Motor neuron (in vitro differentiated cells): Measurements from ENCODE around the gene PITX2. TPM values are rescaled to one million over a fixed set of nuclear protein-coding genes. Genes with fewer than 3 reads are reported as not detected.

Source experiments
- ATAC-seq, 8 experiments: fragments of 200-7000 bp; cut with Tn5 transposase; replicated peaks in 6 of 8; 2 replicates each; pipeline ENCODE4 v1.8.0; 2021; ENCODE audit warnings: mild to moderate bottlenecking in 8 of 8, moderate library complexity in 8 of 8
- H3K27ac ChIP-seq, 2 donors: fragments of 250-450 bp; sonication (Bioruptor Pico); 2 replicates each; pipeline ENCODE4 v1.9.0; 2021; ENCODE audit warnings: antibody characterized with exemption in 2 of 2, mild to moderate bottlenecking in 2 of 2, moderate library complexity in 1 of 2
- H3K4me1 ChIP-seq, 2 donors: fragments of 250-450 bp; sonication (Bioruptor Pico); replicated peaks in 1 of 2; 2 replicates each; pipeline ENCODE4 v1.6.1; 2021; ENCODE audit warnings: antibody characterized with exemption in 2 of 2, mild to moderate bottlenecking in 2 of 2, moderate library complexity in 1 of 2
- H3K4me3 ChIP-seq, 5 donors: fragments of 250-450 bp; sonication (Bioruptor Pico); 2 replicates each; pipeline ENCODE4 v1.9.0; 2021; ENCODE audit warnings: antibody characterized with exemption in 5 of 5, mild to moderate bottlenecking in 5 of 5, moderate library complexity in 4 of 5
- WGBS, 10 experiments: fragments of 450-650 bp; shearing (Covaris generic); methylation state at CpG; one replicate each; pipeline ENCODE4 v1.0.0; 2022; 5-methylcytosine and 5-hydroxymethylcytosine counted together
- in situ Hi-C, 9 experiments: fragments of 400-800 bp; cut with MboI; loops; one replicate each; pipeline ENCODE4 v1.15.0; 2021; ENCODE audit warnings: low sequenced_read_pairs in 9 of 9, low pct_unique_long_range_greater_than_20kb in 2 of 9; ENCODE audit not compliant: unreplicated experiment in 9 of 9
- total RNA-seq, 8 experiments: library from RNA; unstranded; fragments of 300-600 nt; gene quantifications; 2 replicates each; pipeline versions ENCODE4 v1.2.3 to v1.2.4, GENCODE V29; 2022

The PITX2 gene
- total RNA-seq, 8 experiments from 2014 or later, result 0.05 to 34.1 (median 0.94) TPM

- 20 to 100% (median 90%) methylated on average over 1 of the region's 1 CpG; no CpG with 5 or more reads in 4 of the 10 experiments for WGBS, 10 experiments
- in situ Hi-C loops, result loop anchor here in 8 of 9 experiments (25.0 kb wide), 4 partner anchors 319 to 1394 kb away; no protein-coding TSS in a partner anchor
- no peak for ATAC-seq
- Histone ChIP-seq H3K4me3 (no peak overlapping the region), H3K27ac (no peak overlapping the region), H3K4me1 (no peaks in the 10 kb centered on the region)
Observed at GRCh38 chr4:110643096-110643495, 20.2 kb upstream of the PITX2 start.

- in situ Hi-C loops, result loop anchor here in 8 of 9 experiments (25.0 kb wide), 4 partner anchors 321 to 1396 kb away; no protein-coding TSS in a partner anchor
- Histone ChIP-seq H3K27ac (no peak overlapping the region), H3K4me3 (no peak overlapping the region), H3K4me1 (peaks cover 0 to 4% of the 10 kb centered on the region in 2 donors)
- no peak for ATAC-seq
- 0 to 100% (median 6%) methylated on average over 1 to 17 of the region's 18 CpGs; no CpG with 5 or more reads in 3 of the 10 experiments for WGBS, 10 experiments
Observed at GRCh38 chr4:110641218-110641617, 18.3 kb upstream of the PITX2 start.

- ATAC-seq, result no peak
- Histone ChIP-seq H3K4me3 (no peak overlapping the region), H3K27ac (no peak overlapping the region), H3K4me1 (peaks cover 0 to 4% of the 10 kb centered on the region in 2 donors)
- WGBS, 10 experiments, result 0 to 100% (median 20%) methylated on average over 1 to 8 of the region's 9 CpGs
- in situ Hi-C loops, result loop anchor here in 8 of 9 experiments (25.0 kb wide), 4 partner anchors 322 to 1397 kb away; no protein-coding TSS in a partner anchor
Observed at GRCh38 chr4:110640576-110640975, 17.7 kb upstream of the PITX2 start.

GRCh38 chr4:110639207-110640090 is 16.6 kb upstream of the PITX2 start:
- H3K27ac ChIP-seq, result no peak overlapping the region
- no peak overlapping the region for H3K4me3 ChIP-seq
- 0 to 100% (median 2%) methylated on average over 1 to 31 of the region's 34 CpGs; no CpG with 5 or more reads in 1 of the 10 experiments for WGBS, 10 experiments
- in situ Hi-C loops, result loop anchor here in 8 of 9 experiments (10.0 to 25.0 kb wide), 5 partner anchors 323 to 1398 kb away; no protein-coding TSS in a partner anchor
- no peak for ATAC-seq
- peaks cover 0 to 4% of the 10 kb centered on the region in 2 donors for H3K4me1 ChIP-seq

- WGBS, 10 experiments, result 10 to 100% (median 22%) methylated on average over 2 to 9 of the region's 10 CpGs
- in situ Hi-C loops, result loop anchor here in 8 of 9 experiments (10.0 to 25.0 kb wide), 5 partner anchors 324 to 1399 kb away; no protein-coding TSS in a partner anchor
- no peak for ATAC-seq
- H3K4me1 ChIP-seq, result peaks cover 0 to 4% of the 10 kb centered on the region in 2 donors
- no peak overlapping the region for H3K4me3 ChIP-seq
- no peak overlapping the region for H3K27ac ChIP-seq
Observed at GRCh38 chr4:110638089-110638746, 15.3 kb upstream of the PITX2 start.

- peak; percentile 2 to 28 (median 18) for ATAC-seq
- Histone ChIP-seq H3K4me3 (peak overlapping the region in 3 of 5 donors; percentile 8 to 31 (median 11)), H3K27ac (no peak overlapping the region), H3K4me1 (peaks cover 0 to 4% of the 10 kb centered on the region in 2 donors)
- in situ Hi-C loops, result loop anchor here in 8 of 9 experiments (10.0 to 25.0 kb wide), 5 partner anchors 325 to 1400 kb away; no protein-coding TSS in a partner anchor
- WGBS, 10 experiments, result 0 to 40% (median 5%) methylated on average over 1 to 13 of the region's 35 CpGs; no CpG with 5 or more reads in 3 of the 10 experiments
Observed at GRCh38 chr4:110637408-110638088, 14.7 kb upstream of the PITX2 start.

- Histone ChIP-seq H3K4me1 (peaks cover 0 to 4% of the 10 kb centered on the region in 2 donors), H3K27ac (no peak overlapping the region), H3K4me3 (peak overlapping the region in 3 of 5 donors; percentile 8 to 31 (median 11))
- in situ Hi-C loops, result loop anchor here in 8 of 9 experiments (10.0 to 25.0 kb wide), 5 partner anchors 325 to 1400 kb away; no protein-coding TSS in a partner anchor
- WGBS, 10 experiments, result 0 to 5% (median 2%) methylated on average over 4 to 23 of the region's 56 CpGs; no CpG with 5 or more reads in 3 of the 10 experiments
- ATAC-seq, result peak; percentile 77 to 98 (median 82)
Observed at GRCh38 chr4:110636680-110637407, 14.0 kb upstream of the PITX2 start.

GRCh38 chr4:110636171-110636679 is 13.3 kb upstream of the PITX2 start:
- Histone ChIP-seq H3K4me3 (no peak overlapping the region), H3K27ac (no peak overlapping the region), H3K4me1 (peaks cover 0 to 4% of the 10 kb centered on the region in 2 donors)
- WGBS, 10 experiments, result 0 to 27% (median 3%) methylated on average over 1 to 12 of the region's 12 CpGs
- ATAC-seq, result peak in 3 of 8 experiments; percentile 12 to 60 (median 36)
- in situ Hi-C loops, result loop anchor here in 8 of 9 experiments (10.0 to 25.0 kb wide), 5 partner anchors 326 to 1401 kb away; no protein-coding TSS in a partner anchor

- H3K4me1 ChIP-seq, result peaks cover 0 to 4% of the 10 kb centered on the region in 2 donors
- H3K4me3 ChIP-seq, result no peak overlapping the region
- in situ Hi-C loops, result loop anchor here in 8 of 9 experiments (10.0 to 25.0 kb wide), 5 partner anchors 327 to 1402 kb away; no protein-coding TSS in a partner anchor
- no peak overlapping the region for H3K27ac ChIP-seq
- 11 to 100% (median 34%) methylated on average over 3 to 7 of the region's 7 CpGs for WGBS, 10 experiments
- no peak for ATAC-seq
Observed at GRCh38 chr4:110635163-110635865, 12.4 kb upstream of the PITX2 start.

GRCh38 chr4:110634350-110635162 is 11.7 kb upstream of the PITX2 start:
- H3K27ac ChIP-seq, result no peak overlapping the region
- in situ Hi-C loops, result loop anchor here in 8 of 9 experiments (10.0 to 25.0 kb wide), 5 partner anchors 328 to 1403 kb away; no protein-coding TSS in a partner anchor
- H3K4me3 ChIP-seq, result no peak overlapping the region
- 7 to 97% (median 29%) methylated on average over 1 to 11 of the region's 11 CpGs for WGBS, 10 experiments
- ATAC-seq, result no peak
- peaks cover 0 to 4% of the 10 kb centered on the region in 2 donors for H3K4me1 ChIP-seq
